Measurements from ENCODE around the gene EIF5A. TPM values are rescaled to one million over a fixed set of nuclear protein-coding genes. Genes with fewer than 3 reads are reported as not detected.

The EIF5A gene
- total RNA-seq, 1 experiment from 2014 or later, result 345 TPM

- Mint-ChIP-seq H3K9me3 (ENCODE audit: unreplicated experiment) (no peaks in the 10 kb centered on the region), H3K4me3 (ENCODE audit: unreplicated experiment) (peak overlapping the region; percentile 99), H3K4me1 (ENCODE audit: low read depth, unreplicated experiment) (peaks cover 9% of the 10 kb centered on the region), H3K27ac (ENCODE audit: unreplicated experiment) (peak overlapping the region; percentile 97), H3K36me3 (ENCODE audit: insufficient read depth, unreplicated experiment) (peaks cover 71% of the 10 kb centered on the region), H3K27me3 (ENCODE audit: insufficient read depth, unreplicated experiment) (no peaks in the 10 kb centered on the region)
- no peaks in the 10 kb centered on the region for H3K9me3 ChIP-seq
- H3K4me3 ChIP-seq (ENCODE audit: low read depth, low read length), result peak overlapping the region; percentile 98
- ChIA-PET POLR2A (interaction anchor here (0.7 to 0.8 kb wide), 2 partner anchors 47 to 238 kb away, joined by 4 to 7 read pairs; no protein-coding TSS in a partner anchor), CTCF (no interaction called here)
- no peak for TF ChIP-seq CTCF (IDR thresholded peaks at IDR 0.05; ENCODE audit: insufficient read depth in 1 of 2, low read depth in 1 of 2, low read length in 1 of 2, severe bottlenecking in 1 of 2, unreplicated experiment in 1 of 2)
- intact Hi-C loops (cut with micrococcal nuclease; ENCODE audit: unreplicated experiment), result no loop called here
- DNase-seq, result no peak
- H3K36me3 ChIP-seq (ENCODE audit: control insufficient read depth, insufficient read depth, low read length), result peaks cover 2% of the 10 kb centered on the region
- peaks cover 26% of the 10 kb centered on the region for H3K4me1 ChIP-seq
- no peaks in the 10 kb centered on the region for H3K27me3 ChIP-seq (replicated peaks; ENCODE audit: control insufficient read depth, insufficient read depth, low read length)
- TSS peak; percentile 65 for BruUV-seq (replicated peaks)
Measured at GRCh38 chr17:7261379-7262191, 45.8 kb upstream of the EIF5A start.

- Histone ChIP-seq H3K4me1 (peaks cover 26% of the 10 kb centered on the region), H3K36me3 (ENCODE audit: control insufficient read depth, insufficient read depth, low read length) (peaks cover 2% of the 10 kb centered on the region), H3K9me3 (no peaks in the 10 kb centered on the region), H3K4me3 (ENCODE audit: low read depth, low read length) (peak within 1 kb of the TSS; percentile 98), H3K27me3 (replicated peaks; ENCODE audit: control insufficient read depth, insufficient read depth, low read length) (no peaks in the 10 kb centered on the region)
- intact Hi-C loops (cut with micrococcal nuclease; ENCODE audit: unreplicated experiment), result no loop called here
- peak within 1 kb of the TSS; percentile 99 for H3K4me3 Mint-ChIP-seq (ENCODE audit: unreplicated experiment)
- peak within 1 kb of the TSS; percentile 97 for H3K27ac Mint-ChIP-seq (ENCODE audit: unreplicated experiment)
- peaks cover 63% of the 10 kb centered on the region for H3K36me3 Mint-ChIP-seq (ENCODE audit: insufficient read depth, unreplicated experiment)
- BruUV-seq (replicated peaks), result no TSS peak
- H3K4me1 Mint-ChIP-seq (ENCODE audit: low read depth, unreplicated experiment), result peaks cover 9% of the 10 kb centered on the region
- H3K9me3 Mint-ChIP-seq (ENCODE audit: unreplicated experiment), result no peaks in the 10 kb centered on the region
- DNase-seq, result peak; percentile 92 to 95
- ChIA-PET CTCF (no interaction called here), POLR2A (interaction anchor here (0.7 kb wide), 1 partner anchor 237 kb away, joined by 4 read pairs; no protein-coding TSS in a partner anchor)
- peak in 1 of 2 experiments; percentile 46 for TF ChIP-seq CTCF (IDR thresholded peaks at IDR 0.05; ENCODE audit: insufficient read depth in 1 of 2, low read depth in 1 of 2, low read length in 1 of 2, severe bottlenecking in 1 of 2, unreplicated experiment in 1 of 2)
- H3K27me3 Mint-ChIP-seq (ENCODE audit: insufficient read depth, unreplicated experiment), result no peaks in the 10 kb centered on the region
Measured at GRCh38 chr17:7262192-7262934, 45.1 kb upstream of the EIF5A start, which contains the start of gene CLDN7. Gene CLDN7 (minus strand): TSS chr17:7262478. CDS start chr17:7262043, 435 bp downstream.

All from Caco-2 (cell line).